ENCODE results near the gene ISCU.

- no peak for TF ChIP-seq GATA3 (IDR thresholded peaks at IDR 0.05; ENCODE audit: low read depth, low read length)
- no peak for TF ChIP-seq GATA2 (IDR thresholded peaks at IDR 0.05; ENCODE audit: low read depth, low read length)
These were observed 44.9 kb upstream of the ISCU start for GRCh38 chr12:108517288-108518100.
